GM06990 (cell line): Measurements from ENCODE around the gene CD96.

Source experiments
- DNase-seq: peaks from one replicate; pipeline ENCODE4 v3.0.0-alpha.2; 2011; ENCODE audit not compliant: insufficient read length; ENCODE audit errors: extremely low read depth
- H3K27me3 ChIP-seq: replicated peaks from 2 replicates; pipeline ENCODE4 v1.6.0; 2011; ENCODE audit warnings: low read length; ENCODE audit not compliant: control insufficient read depth, insufficient read depth
- H3K36me3 ChIP-seq: 2 replicates; pipeline ENCODE4 v1.5.1; 2011; ENCODE audit warnings: low read length; ENCODE audit not compliant: control insufficient read depth, insufficient read depth
- H3K4me3 ChIP-seq: replicated peaks from 2 replicates; pipeline ENCODE4 v1.5.1; 2011; ENCODE audit warnings: low read depth, mild to moderate bottlenecking, control low read depth, low read length
- CTCF ChIP-seq: IDR thresholded peaks from 2 replicates; pipeline ENCODE4 v1.5.1; 2011; ENCODE audit warnings: low read length, control low read depth, mild to moderate bottlenecking, inconsistent platforms; ENCODE audit not compliant: insufficient read depth, poor library complexity, severe bottlenecking

The CD96 gene

GRCh38 chr3:111688190-111688800 lies 146.3 kb downstream of the CD96 start:
- no peak for DNase-seq
- H3K27me3 ChIP-seq: no peaks in the 10 kb centered on the region
- TF ChIP-seq CTCF: no peak

GRCh38 chr3:111690242-111690641 lies 148.2 kb downstream of the CD96 start:
- no peaks in the 10 kb centered on the region for H3K27me3 ChIP-seq
- no peak overlapping the region for H3K4me3 ChIP-seq
- H3K36me3 ChIP-seq: no peaks in the 10 kb centered on the region
- DNase-seq: peak; percentile 39
- TF ChIP-seq CTCF: no peak

More at GRCh38 chr3:111688190-111688800, 146.3 kb downstream of the CD96 start:
- no peaks in the 10 kb centered on the region for H3K36me3 ChIP-seq
- H3K4me3 ChIP-seq: no peak overlapping the region

- no peak overlapping the region for H3K4me3 ChIP-seq
- no peak for DNase-seq
- TF ChIP-seq CTCF: peak; percentile 46
- H3K36me3 ChIP-seq: no peaks in the 10 kb centered on the region
- H3K27me3 ChIP-seq: no peaks in the 10 kb centered on the region
Measured at GRCh38 chr3:111691293-111691909, 149.4 kb downstream of the CD96 start.

- DNase-seq: no peak
- Histone ChIP-seq H3K27me3 (no peaks in the 10 kb centered on the region), H3K36me3 (no peaks in the 10 kb centered on the region), H3K4me3 (no peak overlapping the region)
- TF ChIP-seq CTCF: no peak
Measured at GRCh38 chr3:111692593-111693552, 150.9 kb downstream of the CD96 start.

- Histone ChIP-seq H3K27me3 (no peaks in the 10 kb centered on the region), H3K4me3 (no peak overlapping the region), H3K36me3 (no peaks in the 10 kb centered on the region)
- no peak for DNase-seq
- no peak for TF ChIP-seq CTCF
Measured at GRCh38 chr3:111694471-111694870, 152.5 kb downstream of the CD96 start.
